AML-193 (cell line): ENCODE measurements around the gene ANO1.
"Not testable (repeated sequence)": the region's sequence is repeated elsewhere in the genome, so short reads cannot be mapped to it uniquely, and the experiment has no call there.

Source experiments
- DNase-seq, 2 experiments: peaks; one replicate each; lab custom pipeline; 2025; lab: John Stamatoyannopoulos, UW

The ANO1 gene

DNA sequence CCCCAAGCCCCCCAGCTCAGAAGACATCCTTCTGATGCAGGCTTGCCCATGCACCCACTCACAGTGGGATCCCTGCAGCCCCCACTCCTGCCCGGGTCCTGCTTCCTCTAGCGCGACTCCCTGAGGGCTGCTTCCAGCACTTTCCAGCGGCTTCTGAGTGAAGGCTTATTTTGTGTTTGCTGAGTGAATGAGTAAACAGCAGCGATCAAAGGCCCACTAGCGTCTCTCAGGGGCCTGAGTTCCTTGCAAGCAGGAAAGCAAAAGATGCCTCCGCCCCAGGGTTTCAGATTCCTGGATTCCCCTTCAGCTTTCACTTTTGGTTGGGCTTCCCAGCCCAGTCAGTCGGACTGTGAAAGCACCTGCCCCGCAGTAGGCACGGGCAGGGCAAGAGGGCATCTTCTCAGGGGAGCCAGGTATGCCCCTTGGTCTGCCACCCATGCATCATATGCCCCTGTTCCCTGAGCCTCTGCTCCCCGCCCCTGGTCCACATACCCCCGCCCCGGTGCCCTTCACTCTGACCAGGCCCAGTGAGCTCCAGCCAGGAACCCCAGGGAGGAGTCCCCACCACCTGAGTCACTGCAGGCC, 134.2 kb downstream of the ANO1 start:
- no peak for DNase-seq

DNA sequence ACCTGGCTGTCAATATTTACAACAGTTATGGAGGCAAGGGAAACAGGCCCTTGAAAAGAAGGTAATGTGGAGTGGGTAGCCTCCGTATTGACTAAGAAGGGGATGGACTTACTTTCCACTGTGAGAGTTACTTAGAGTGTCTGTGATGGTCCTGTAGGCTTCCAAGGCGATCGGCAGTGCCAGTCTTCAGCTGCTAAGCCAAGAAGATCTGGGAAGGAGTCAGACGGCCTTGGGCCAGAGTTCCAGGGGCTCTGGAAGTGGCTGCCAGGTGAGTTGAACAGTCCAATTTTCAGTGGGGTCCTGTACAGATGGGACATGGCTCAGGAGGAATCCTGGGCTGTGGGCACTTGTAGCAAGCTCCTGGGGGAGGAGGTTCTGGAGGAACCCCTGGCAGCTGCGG, 139.3 kb downstream of the ANO1 start:
- not testable (repeated sequence) for DNase-seq

DNA sequence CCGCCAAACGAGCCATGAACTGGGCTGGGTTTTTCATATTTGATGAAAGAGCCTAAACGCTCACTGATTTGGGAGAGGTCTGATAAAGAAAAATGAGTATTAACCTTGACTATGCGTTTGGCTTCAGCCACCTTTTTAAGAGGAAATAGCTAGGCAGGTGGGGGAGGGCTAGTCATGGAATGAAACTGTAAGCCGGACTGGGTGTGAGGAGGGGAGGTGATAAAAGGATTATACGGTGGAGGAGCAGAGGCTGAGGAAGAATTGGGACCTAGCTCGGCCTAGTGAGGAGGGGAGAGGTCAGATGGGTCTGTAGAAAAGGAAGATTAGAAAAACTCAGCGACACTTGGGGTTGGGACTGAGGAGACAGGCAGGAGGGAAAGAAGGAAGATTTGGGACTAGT, 140.0 kb downstream of the ANO1 start:
- DNase-seq = not testable (repeated sequence)

DNA sequence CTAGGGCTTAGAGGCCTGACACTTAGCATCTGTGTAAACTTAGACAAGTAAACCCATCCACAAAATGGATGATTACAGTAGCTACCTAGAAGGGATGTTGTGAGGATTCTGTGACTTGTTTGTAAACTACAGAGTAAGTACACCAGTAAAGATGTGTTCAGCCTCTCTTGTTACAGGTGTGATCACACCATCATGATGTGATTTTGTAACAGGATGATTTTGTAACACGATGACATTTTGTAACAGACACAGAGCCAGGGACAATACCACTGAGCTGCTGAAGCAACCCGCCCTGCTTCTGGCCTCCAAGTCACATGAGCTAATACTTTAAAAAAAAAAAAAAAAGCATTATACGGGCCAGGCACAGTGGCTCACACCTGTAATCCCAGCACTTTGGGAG, 142.0 kb downstream of the ANO1 start:
- DNase-seq = peak; percentile 11 to 15

DNA sequence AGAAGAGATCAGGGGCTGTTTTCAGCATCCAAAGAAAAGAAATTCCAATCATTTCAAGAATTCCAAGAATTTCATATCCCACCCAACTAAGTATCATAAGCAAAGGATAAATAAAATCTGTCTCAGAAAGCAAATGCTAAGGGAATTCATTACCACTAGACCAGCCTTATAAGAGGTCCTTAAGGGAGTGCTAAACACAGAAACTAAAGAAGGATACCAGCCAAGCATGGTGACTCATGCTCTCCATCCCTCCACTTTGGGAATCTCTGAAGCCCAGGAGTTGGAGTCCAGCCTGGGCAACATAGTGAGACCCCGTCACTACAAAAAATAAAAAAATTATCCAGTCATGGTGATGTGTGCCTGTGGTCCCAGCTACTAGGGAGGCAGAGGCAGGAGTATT, 142.8 kb downstream of the ANO1 start:
- no peak for DNase-seq

DNA sequence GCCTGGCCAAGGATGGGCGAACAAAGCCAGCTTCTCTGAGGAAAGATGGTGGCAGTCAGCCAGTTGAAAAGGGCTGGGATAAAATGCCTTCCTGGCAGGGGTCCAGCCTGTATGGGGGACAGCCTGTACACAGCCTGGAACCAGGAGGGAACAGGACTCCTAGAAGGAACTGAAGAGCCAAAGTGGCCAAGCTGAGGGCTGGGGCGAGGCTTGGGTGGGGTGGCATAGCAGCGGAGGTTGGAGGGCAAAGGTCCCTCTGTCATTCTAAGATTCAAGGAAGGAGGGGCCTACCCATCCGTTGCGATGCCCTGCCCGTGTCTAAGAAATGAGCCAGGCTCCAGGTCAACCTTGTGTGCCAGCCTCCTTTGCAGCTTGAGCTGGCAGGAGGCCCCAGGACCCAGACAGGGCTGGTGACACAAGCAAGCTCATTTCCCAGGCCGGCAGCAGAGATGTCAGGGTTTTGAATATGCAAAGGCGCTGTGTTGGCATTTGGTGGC, 147.6 kb downstream of the ANO1 start:
- no peak for DNase-seq

DNA sequence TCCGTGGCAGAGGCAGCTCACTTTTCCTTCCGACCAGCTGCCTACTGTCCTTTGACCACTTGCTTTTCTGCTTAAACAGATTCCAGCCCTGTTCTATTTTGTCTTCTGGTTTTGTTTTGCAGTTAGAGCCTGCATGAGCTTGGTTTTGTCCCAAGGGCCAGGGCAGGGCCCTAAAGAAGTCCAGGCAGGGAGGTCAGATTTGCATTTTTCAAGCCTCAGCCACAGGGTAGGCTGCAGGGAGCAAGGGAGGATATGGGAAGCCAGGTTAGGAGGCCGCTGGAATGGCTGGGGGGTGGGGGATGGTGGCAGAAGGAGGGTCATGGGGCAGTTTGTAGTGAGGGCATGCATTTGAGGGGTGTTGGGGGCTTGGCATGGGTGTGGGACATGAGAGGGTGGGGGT, 148.1 kb downstream of the ANO1 start:
- no peak for DNase-seq

DNA sequence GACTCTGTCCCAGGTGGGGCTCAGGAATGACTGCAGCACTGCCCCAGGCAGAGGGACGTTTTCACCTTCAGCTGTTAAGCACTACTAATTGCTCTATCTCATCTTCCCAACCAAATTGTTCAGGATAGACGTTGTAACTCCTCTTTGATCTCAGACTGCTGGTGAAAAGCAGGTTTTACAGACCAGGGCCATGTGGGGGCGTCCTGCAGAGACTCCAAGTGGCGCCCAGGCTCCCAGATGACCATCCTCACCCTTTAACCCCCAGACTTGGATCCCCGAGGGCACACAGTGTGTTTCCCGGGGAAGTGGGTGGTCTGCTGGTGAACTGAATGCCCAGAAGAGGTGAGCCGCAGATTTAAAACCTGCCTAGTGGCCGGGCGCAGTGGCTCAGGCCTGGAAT, 148.8 kb downstream of the ANO1 start:
- no peak for DNase-seq

DNA sequence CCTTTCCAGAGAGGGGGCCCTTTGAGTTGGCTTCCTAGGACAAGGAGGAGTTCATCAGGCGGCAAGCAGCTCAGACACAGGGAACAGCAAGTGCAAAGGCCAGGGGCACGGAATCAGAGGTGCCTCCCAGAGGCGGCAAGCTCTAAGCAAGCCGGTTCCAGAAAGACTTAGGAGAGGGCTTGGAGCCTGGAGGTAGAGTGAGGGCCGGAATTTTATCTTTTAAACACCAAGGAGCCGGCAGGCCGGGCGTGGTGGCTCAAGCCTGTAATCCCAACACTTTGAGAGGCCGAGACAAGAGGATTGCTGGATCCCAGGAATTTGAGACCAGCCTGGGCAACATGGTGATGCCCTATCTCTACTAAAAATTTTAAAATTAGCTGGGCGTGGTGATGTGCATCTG, 151.6 kb downstream of the ANO1 start:
- no peak for DNase-seq

DNA sequence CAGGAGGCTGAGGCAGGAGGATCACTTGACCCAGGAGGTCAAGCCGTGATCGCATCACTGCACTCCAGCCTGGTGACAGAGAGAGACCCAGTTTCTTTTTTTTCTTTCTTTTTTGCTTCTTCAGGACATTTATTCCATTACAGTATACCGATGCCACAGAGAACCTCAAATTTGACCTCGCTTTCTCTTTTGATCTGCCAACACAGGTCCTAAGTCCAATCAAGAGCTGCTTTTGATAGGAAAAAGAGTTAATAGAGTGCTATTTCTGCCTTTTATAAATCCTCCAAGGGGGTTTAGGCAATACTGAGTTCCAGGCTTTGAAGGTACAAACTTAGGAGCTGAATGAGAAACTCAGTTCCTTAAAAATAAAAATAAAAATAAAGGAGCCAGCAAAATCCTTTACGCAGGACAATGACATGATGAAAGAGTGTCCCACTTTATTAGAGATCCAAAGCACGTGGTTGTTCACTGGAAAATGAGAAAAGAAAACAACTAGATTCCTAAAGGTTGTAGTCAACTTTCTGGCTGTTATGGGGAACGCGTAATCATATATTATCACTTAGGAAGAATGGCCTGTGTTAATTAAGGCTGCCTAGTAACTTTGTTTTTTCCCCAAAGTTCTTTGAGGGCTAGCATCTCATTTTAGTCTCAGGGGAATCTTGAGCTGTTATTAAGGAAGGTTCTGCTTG, 152.2 kb downstream of the ANO1 start:
- no peak for DNase-seq

DNA sequence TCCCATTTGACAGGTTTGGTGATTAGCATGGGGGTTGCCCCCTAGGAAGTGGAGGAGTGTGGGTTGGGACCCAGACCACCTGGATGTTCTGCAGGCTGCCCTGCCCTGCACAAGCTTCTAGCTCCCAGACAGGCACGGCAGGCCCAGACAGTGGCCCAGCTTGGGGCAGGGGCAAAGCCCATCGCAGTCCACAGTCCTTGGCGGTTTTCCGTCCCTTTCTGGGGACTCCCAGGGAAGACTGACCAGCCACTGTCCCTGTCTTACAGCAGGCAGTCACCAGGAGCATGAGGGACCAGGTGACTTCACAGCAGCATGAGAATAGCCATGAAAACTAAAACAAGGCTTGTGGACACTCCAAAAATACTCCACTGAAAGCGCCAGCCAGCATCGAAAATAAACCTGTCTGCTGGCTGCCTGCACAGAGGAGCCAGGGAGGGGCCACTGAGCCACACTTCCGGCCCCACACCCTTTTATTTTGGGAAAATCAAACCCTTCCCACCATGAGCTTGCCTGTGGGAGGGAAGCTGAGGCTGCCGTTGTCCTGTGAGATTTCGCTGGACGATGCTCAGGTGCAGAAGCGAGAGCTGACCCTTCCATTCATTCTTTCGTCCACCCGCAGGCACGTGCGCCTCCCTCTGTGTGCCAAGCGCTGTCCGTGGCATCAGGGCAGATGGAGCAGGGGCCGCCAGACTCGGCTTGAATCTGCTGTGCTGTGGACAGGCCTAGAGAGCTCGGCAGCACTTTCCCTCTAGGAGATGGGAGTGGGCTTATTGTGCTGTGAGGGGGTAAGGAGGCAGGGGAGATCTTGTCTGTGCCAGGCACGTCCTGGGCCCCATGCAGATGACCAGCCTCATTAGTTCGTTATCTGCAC, 153.0 kb downstream of the ANO1 start:
- no peak for DNase-seq

DNA sequence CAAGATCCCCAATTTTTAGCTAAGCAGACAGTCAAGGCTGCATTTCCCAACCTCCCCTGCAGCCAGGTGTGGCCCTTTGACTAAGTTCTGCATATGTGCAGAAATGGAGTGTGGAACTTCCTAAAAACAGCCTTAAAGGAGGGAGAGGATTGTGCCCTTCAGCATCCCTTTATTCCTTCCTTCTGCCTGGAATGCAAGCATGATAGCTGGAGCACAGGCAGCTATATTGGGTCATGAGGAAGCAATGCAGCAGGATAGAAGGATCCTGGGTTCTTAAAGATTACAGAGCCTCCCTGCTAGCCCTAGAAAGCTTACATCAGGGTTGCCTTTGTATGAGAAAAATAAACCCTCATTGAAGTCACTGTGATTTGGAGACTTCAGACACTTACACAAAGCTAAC, 154.9 kb downstream of the ANO1 start:
- no peak for DNase-seq

DNA sequence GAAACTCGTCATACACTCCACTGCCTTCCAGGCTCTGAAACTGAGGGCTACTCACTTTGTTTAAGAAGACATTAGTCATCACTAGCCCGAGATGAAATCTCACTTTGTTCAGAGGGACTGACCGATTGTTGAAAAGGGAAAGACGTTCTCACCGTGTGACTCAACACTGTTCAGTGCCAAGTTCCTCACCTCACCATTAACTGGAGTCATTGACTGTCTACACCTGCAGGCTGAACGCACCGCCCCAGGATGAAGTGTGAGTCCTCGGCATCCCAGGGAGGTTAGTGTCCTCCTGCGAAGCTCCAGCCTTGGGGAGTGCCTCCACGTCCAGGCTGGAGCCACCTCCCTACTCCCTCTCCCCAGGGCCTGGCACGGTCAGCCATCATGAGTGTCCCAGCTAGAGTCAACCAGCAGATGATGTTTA, 155.4 kb downstream of the ANO1 start:
- DNase-seq = no peak

DNA sequence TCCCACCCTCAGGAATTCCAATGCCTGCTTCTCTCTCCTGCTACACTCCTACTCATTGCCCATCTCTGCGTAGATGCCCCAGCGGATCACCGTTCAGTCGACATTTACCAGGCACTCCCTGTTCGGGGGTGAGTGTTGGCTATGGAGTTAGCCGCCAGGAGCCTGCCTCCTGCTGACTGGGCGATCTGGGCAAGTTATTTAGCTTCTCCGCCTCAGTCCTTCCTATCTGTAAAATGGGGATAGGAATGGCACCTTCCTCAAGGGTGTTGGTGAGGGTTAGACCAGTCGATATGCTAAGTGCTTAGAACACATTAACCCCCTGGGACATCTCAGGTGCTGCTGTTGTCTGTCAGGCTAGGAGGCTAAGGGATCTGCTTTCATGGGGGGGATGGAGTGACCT, 155.8 kb downstream of the ANO1 start:
- DNase-seq = no peak
